VCaP (cell line): Measurements from ENCODE around the gene GCNT1.

Source experiments
- H3K27ac ChIP-seq: fragments of 450-650 bp; 2 replicates; pipeline ENCODE4 v1.5.1; 2017
- TF ChIP-seq, protein P1 (sequence below): fragments of 450-650 bp; conservative IDR thresholded peaks from 2 replicates; pipeline ENCODE4 v1.5.1; 2017; ENCODE audit warnings: mild to moderate bottlenecking, moderate library complexity

GCNT1 gene

DNA sequence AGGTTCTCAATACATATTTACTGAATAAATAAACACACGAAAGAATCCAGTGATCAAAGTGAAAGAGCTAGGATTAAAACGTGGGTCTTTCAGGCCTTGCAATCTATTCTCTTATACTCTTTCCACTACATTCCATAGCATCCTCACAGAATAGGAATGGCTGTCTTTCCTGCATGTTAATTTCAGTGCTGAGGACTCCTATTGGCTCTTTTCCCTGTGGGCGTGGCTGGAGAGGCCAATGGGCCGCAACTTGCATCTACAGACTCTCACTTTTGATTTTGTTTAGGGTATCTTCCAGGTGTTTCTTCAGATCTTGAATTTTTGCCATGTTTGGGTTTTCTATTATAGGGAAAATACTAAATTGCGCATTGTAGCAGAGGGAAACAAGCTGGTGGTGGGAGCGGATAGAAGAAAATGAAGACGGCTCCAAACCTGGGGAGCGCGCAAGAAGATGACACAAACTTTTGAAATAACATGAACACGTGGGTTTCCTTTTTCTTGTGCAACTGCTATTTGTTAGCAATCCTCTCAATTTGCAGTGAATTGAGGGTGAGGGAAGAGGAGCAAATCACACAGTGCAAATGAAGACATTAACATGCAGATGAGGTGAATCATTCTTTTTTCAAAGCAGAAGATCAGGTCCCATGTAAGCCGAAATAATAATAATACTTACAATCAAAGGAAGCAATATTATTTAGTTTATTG is 93.9 kb downstream of the GCNT1 start:
- TF ChIP-seq, protein P1, sequence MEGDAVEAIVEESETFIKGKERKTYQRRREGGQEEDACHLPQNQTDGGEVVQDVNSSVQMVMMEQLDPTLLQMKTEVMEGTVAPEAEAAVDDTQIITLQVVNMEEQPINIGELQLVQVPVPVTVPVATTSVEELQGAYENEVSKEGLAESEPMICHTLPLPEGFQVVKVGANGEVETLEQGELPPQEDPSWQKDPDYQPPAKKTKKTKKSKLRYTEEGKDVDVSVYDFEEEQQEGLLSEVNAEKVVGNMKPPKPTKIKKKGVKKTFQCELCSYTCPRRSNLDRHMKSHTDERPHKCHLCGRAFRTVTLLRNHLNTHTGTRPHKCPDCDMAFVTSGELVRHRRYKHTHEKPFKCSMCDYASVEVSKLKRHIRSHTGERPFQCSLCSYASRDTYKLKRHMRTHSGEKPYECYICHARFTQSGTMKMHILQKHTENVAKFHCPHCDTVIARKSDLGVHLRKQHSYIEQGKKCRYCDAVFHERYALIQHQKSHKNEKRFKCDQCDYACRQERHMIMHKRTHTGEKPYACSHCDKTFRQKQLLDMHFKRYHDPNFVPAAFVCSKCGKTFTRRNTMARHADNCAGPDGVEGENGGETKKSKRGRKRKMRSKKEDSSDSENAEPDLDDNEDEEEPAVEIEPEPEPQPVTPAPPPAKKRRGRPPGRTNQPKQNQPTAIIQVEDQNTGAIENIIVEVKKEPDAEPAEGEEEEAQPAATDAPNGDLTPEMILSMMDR = no peak
- H3K27ac ChIP-seq = no peak overlapping the region

DNA sequence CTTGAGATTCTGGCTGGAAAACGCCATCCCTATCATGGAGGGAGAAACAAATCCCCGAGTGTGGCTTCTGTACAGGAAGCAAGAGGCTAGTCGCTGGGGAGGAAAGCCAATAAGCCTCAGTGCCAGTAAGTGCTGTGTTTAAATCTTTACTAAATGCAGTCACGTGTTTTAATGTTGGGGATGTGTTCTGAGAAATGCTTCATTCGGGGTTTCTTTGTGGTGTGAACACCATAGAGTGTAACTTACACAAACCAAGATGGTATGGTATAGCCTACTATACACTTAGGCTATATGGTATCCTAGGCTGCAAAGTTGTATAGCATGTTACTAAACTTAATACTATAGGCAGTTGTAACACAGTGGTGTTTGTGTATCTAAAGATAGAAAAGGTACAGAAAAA is 94.7 kb downstream of the GCNT1 start:
- H3K27ac ChIP-seq = no peak overlapping the region
- TF ChIP-seq, protein P1 = no peak
